Middle frontal gyrus (tissue), 1 donor: Measurements from ENCODE around the gene IPMK.
A peak's percentile ranks its signal among the peaks of the same experiment; 100 is the strongest.
"Not testable (repeated sequence)": the region's sequence is repeated elsewhere in the genome, so short reads cannot be mapped to it uniquely, and the experiment has no call there.

Experiments
- DNase-seq: peaks from one replicate; pipeline ENCODE4 v3.0.0-alpha.2; 2015; ENCODE audit warnings: low spot score; ENCODE audit errors: extremely low spot score

The IPMK gene

DNA sequence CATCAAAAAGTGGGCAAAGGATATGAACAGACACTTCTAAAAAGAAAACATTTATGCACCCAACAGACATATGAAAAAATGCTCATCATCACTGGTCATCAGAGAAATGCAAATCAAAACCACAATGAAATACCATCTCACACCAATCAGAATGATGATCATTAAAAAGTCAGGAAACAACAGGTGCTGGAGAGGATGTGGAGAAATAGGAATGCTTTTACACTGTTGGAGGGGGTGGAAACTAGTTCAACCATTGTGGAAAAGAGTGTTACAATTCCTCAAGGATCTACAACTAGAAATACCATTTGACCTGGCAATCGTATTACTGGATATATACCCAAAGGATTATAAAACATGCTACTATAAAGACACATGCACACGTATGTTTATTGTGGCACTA is 111.8 kb downstream of the IPMK start:
- not testable (repeated sequence) for DNase-seq

DNA sequence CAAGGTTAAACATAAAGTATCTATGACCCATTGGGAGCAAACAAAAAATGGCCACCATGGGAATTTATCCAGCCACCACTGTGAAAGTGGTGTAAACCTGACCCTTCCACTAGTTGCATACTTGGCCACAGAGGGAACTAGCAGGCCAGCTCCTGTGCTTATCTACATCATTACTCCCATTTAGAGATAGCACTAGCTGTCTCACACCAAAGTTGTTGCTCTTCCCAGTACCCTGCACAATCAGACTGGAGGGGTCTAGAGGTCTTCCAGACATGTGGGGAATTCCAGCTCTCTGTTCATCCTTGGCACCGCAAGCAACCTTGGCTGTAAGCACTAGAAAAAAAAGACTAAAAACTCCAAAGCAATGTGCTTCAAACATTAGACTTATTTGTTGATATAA is 113.9 kb downstream of the IPMK start:
- no peak for DNase-seq

DNA sequence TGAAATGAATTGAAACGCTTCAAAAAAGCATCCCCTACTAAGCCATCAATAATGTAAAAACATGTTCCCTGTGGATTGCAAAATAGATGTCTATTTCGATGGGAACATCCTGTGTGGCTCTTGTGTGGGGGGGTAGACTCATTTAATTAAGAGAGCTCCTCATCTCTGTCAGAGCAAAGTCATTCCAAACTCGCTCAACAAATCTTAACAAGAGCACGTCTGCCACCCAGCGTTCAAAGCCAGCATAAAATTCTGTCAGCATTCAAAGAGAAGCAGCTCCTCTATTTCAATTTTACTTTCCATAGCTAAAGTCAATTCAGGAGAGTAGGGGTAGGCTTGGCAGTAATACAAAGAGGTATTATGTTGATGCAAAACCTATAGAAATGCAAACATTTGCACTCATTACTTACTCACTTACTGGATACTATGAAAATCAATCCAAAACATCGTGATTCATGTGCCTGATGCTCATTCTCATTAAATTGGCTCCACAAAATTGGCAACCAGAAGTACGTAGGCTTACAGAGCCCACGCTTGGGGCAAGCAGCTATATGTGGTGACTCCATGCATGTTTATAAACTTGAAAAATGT is 114.9 kb downstream of the IPMK start:
- DNase-seq = peak; percentile 57

DNA sequence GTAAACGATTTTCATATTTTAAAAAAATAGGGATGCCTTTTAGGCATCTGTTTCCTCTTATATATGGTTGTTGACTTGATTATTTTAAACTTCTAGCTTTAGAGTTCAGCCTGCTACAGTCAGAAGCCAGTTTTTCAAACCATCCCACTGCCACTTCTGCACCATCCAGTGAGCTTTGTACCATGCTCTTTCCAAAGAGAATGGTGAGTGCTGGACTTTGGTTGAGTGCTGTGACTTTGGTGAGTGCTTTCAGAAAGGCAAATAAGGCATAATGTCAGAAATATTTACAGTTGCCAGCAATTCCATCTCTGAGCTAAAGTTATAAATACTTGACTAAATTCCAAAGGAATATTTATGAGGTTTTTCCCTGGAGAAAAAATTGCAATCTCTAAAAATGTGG is 117.4 kb downstream of the IPMK start:
- DNase-seq = no peak

DNA sequence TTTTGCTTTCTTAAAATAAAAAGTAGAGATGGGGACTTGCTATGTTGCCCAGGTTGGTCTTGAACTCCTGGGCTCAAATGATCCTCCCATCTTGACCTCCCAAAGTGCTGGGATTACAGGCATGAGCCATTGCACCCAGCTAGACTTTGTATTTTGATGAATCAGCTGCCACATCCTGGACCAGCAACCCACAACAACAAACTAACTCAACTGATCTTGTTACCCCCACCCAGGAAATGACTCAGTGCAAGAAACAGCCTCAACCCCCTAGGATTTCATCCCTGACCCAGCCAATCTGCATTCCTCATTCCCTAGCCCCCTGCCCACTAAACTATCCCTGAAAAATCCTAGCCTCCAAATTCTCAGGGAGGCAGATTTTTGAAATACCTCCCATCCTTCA is 123.8 kb downstream of the IPMK start:
- no peak for DNase-seq
